HG03558 (cell line): Measurements from ENCODE around the gene CIAPIN1.
"Not testable (repeated sequence)": the region's sequence is repeated elsewhere in the genome, so short reads cannot be mapped to it uniquely, and the experiment has no call there.

ENCODE experiments used
- ATAC-seq: cut with Tn5 transposase; IDR thresholded peaks from one replicate; pipeline ENCODE4 v1.9.1; 2021; ENCODE audit warnings: moderate number of reproducible peaks; ENCODE audit not compliant: unreplicated experiment; ENCODE audit errors: extremely low read depth

Gene CIAPIN1

DNA sequence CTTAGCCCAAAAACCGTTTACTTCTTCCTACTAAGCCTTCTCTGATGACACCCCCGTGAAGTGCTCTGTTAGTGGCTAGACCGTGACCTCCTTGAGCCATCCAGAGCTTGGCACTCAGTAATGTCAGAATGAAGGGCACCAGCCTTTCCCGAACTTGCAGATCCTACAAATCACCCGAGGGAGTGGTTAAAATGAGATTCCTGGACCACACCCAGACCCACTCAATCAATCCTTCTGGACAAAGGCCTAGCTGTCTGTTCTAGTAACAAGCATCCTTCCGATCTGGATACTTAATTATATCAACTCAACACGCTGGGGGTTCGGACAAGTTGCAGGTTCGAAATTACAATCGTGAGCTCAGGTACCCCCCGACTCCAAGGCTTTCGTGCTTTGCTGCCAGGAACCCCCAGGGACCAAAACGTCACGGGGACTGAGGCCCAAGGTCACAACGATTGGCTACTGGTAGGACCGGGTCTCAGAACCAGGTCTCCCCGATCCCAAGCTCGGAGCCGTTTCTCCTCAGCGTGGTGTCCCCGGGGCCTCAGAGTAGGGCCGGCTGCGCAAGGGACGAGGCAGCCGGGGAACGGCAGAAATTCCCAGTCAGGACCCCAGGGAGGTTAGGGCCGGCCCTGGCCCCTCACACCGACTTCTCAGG, 527 bp downstream of the CIAPIN1 start:
- ATAC-seq, result no peak

DNA sequence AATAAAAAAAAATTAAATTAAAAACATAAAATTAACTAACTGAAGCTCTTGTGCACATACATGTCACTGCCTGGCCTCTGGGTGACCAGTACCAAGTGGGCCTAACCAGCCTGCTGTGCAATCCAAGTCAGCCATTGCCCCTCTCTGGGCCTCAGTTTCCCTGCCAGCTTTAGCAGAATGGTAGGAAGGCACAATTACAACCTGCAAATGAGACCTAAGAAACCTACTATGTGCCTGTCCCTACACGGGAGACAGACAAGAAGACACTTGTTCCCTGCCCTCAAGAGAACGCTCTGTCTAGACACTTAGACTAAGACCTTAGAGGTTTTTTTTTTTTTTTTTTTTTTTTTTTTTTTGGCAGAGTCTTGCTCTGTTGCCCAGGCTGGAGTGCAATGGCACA, 1.7 kb downstream of the CIAPIN1 start:
- no peak for ATAC-seq

DNA sequence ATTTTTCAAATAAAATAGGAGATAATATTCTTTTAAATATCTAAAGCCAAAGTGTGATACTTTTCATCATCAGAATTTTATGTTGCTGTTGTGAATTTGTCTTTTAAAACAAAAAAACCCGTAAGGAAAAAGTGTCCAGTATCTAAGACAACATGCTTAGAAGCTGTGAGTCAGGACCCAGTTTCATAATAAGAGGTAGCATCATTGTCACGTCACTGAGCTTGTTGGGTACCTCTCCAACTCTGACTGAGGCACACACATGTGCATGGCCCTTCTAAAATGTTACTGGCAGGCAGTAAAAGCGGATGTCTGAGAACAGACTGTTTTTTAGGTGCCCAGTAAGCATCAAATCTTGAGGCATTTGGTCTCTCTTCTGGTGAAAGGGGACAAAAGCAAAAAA, 2.5 kb downstream of the CIAPIN1 start:
- ATAC-seq, result no peak

DNA sequence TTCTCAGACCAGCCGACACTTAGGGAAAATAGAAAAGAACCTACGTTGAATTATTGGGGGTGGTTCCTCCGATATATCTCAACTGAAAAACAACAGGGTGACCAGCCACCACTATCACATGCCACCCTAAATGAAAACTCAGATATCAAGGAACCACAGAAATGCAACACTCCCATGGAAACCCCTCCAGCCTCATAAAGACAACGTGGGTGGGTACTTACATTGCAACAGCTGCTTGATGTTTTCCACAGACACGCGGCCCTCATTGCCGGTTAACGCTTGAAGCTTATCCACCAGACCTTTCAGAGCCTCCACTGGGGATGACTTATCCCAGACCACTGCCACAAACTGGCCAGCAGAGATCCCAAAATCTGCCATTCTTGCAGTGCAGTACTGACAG, 6.6 kb downstream of the CIAPIN1 start:
- ATAC-seq, result not testable (repeated sequence)

DNA sequence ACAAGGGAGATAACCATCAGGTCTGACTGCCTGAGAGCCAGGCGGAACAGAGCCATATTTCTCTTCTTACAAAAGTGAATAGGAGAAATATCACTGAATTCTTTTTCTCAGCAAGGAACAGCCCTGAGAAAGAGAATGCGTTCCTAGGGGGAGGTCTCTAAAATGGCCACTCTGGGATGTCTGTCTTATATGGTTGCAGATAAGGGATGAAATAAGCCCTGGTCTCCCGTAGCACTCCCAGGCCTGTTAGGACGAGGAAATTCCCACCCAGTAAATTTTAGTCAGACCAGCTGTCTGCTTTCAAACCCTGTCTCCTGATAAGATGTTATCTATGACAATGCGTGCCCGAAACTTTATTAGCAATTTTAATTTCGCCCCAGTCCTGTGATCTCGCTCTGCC, 7.2 kb downstream of the CIAPIN1 start:
- ATAC-seq, result not testable (repeated sequence)

DNA sequence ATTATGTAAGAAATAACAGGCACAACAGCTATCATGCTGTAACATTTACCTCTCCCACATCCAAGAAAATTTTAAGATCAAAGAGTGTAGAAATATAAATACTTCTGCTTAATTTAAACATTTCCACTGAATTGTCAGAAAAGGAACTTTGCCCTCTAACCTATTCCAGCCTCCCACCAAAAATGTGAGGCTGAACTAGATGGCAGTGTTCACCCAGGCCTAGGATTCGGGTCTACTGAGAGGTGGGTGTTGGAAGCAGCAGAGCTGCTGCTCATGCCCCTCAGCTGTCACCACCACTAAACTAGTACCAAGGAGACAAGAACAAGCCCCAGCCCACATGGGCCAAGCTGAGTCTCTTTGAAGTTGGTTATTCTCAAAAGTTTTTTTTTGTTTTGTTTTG, 11.3 kb downstream of the CIAPIN1 start:
- ATAC-seq, result no peak

DNA sequence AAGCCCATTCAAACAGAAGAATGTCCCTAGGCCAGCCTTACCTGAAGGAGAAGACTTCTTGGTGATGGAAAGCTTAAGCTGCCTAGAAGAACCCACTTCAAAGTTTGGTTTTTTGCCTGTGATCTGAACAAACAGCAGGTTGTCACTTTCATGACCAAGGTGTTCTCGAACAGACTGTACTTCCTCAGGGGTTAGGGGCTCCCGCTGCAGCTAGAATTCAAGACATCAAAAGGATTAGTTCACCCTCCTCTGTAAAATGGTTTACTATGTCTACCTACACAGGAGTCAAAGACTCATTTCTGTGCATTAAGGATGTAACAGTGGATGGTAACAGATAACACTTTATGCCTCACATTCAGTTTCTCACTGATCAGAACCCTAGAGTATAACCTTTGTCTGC, 13.2 kb downstream of the CIAPIN1 start:
- ATAC-seq, result no peak

DNA sequence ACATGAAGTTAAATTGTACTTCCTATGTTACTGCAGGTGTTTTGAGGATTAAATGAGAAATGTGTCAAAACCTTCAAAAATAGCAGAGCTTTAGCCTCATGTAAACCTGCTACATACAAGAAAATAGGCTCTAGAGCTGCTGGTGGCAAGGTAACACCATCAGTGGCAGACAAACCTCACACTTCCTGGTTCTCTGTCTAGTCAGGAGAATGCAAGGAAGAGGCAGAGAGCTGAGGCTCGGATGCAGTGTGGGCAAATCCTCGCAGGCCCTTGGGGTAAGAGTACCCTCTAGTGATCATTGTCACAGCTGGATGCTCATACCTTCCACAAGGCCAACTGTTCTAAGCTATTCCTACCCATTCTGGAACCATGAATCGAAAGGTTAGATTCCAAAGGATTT, 14.2 kb downstream of the CIAPIN1 start:
- ATAC-seq, result no peak

DNA sequence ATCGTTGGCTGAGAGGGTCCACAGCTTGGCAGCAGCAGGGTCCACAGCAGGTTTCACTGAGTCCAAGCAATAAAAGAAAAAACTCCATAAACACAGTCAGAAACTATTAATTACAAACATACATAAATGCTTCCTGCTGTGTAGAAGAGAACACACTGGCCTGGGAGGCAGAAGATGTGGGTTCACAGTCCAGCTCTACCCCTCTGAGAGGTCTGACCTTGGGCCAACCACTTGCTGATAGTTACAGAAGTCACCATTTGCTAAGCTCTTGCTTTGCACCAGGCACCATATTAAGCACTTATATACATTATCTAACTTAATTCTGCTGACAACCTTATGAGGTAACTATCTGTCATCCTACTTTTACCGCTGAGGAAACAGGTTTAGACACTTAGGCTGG, 14.7 kb downstream of the CIAPIN1 start:
- no peak for ATAC-seq

DNA sequence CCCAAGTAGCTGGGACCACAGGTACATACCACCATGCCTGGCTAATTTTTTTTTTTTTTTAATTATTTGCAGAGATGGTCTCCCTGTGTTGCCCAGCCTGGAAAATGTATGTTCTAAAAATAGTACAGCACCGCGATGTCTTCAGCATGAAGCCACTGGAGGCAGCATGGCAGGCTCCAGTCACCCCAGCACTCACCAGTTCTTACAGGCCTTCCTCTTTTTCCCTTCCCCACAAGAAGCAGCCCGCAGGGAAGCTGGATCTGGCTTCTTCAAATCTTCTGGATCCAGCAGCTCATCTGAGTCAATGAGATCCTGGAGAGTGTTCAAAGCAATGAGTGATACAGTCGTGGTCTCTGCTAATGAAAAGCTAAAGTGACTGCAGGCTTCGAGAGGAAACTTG, 16.2 kb downstream of the CIAPIN1 start:
- ATAC-seq, result no peak

DNA sequence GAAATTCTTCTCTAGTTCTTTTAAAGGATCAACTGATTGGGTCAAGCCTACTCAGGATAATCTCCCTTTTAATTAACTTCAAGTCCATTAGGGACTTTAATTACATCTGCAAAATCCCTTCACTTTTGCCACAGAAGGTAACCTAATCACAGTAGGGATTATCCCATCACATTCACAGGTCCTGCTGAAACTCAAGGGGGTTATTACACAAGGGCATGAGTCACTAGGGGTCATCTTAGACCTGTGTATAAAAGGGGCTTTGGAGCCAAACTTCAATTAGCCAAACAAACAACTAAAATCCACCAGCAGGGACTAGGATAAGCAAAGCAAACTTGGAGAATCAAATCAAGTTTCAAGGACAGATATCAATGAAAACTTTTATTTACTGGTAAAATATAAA, 19.4 kb downstream of the CIAPIN1 start:
- no peak for ATAC-seq

DNA sequence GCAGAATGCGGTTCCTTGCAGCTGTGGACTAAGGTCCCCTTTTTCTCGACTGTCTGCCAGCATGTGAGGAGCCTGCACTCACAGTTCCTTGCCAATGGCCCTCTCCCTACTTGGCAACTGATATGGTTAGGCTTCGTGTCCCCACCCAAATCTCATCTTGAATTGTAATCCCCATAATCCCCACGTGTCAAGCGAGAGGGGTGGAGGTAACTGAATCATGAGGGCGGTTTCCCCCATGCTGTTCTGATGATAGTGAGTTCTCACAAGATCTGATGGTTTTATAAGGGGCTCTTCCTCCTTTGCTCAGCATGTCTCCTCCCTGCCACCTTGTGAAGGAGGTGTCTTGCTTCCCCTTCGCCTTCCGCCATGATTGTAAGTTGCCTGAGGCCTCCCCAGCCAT, 19.9 kb downstream of the CIAPIN1 start:
- no peak for ATAC-seq

DNA sequence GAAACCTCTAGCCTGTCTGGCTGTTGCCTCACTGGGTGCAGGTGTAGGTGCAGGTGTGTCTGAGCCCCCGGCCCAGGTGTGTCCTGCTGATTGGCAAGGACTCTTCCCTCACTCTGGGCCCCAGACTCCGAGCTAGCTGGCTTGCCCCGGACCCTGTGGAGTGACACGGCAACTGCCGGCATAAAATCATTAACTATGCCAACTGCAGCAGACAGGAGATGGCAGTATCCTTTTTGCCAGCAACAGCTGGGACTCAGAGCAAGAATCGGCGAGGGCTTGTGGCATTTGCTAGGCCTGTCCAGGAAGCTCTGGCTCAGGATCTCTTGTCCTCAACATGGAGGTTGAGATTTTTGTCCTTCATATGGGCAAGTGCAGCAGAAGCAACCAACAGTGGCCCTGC, 20.8 kb downstream of the CIAPIN1 start:
- no peak for ATAC-seq

DNA sequence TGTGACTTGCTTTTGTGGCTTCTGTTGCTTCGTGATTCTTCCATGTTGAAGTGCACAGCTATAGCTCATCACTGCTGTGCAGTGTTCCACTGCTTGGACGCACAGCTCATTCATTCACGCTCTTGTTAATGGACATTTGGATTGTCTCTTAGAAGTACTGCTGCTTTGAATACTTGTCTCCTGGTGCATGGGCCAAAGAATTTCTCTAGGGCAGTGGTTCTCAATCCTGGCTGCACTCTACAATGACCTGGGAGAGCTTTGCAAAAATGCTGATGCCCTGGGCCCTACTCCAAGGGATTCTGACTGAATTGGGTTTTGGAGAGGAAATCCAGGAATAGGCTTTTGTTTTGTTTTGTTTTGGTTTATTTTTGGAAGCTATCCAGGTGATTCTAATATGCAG, 22.6 kb downstream of the CIAPIN1 start:
- ATAC-seq, result no peak

DNA sequence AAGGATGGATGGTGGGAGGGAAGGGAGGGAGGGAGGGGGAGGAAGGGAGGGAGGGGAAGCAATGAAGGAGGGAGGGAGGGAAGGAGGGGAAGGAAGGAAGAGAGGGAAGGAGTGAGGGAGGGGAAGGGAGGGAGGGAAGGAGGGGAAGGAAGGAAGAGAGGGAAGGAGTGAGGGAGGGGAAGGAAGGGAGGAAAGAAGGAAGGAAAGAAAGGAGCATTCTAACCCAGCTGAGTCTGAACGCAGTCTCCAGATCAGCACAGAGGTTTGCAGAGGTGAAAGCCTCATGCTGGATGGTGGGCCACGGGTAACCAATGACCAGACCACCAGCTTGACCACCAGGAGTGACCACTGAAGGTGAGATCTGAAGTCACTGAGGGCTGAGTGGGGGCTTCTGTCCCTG, 24.0 kb downstream of the CIAPIN1 start:
- no peak for ATAC-seq

DNA sequence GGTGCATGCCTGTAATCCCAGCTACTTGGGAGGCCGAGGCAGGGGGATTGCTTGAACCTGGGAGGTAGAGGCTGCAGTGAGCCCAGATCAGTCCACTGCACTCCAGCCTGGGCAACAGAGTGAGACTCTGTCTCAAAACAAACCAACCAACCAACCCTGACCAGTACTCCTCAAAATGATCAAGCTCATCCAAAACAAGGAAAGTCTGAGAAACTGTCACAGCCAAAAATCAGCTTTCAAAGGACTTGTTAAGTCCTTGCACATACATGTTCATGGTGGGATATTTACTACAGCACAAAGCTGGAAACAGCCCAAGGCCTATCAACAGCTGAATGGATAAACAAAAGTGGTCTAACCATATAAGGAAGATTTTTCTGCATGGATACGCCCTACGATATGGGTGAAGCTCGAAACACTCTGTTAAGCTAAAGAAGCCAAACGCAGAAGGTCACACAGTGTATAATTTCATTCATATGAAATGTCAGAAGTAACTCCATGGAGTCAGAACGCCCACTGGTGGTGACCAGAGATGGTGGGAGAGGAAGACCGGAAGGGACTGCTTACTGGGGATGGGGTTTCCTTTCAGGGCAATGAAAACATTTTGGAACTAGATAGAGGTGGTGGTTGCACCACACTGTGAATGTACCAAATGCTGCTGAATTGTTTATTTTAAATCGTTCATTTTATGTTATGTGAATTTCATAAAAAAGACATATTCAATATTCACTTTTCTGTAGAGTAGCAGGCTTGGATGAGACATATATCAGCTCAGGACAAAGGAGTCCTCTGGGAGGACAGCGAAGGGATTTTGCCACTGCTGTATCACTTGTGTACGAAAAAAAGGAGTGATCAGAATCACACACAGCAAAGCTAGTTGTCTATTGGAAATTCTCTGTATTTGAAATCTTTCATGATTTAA, 24.9 kb downstream of the CIAPIN1 start:
- no peak for ATAC-seq

DNA sequence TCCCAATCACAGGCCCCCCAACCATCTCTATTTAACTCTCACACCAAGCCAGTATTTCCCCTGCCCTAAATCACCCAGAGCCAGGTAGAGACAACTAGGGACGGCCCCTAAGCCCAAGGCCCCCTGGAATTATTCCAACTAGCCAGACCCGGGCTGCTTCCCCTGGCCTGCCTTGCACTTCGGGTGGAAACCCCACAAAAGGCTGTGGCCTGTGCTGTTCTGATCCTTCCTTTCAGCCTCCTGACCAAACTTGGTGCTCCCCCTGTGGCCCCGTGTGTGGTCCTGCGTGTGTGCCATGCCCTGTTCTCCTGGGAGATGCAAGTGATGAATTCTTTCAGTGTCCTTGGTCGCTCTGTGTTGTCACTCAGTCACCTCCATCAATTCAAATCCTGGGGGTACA, 27.7 kb downstream of the CIAPIN1 start:
- ATAC-seq, result no peak

DNA sequence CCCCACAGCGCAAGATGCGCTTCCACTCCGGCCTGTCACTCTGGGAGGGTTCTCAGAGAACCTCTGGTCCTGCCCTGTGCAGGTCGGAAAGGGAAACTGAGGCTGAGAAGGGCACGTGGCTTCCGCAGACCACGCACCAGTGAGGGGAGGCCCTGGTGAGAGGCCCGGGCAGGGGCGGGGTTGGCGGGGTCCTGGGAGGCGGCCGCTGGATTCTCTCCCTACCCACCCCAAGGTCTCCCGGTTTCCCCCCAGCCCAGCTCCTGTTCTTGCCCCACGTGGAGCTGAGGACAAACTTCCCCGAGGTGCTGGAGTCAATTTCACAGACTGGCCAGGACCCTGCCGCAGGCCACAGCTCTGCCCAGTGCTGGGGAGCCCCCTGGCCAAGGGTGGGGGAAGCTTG, 31.1 kb downstream of the CIAPIN1 start:
- ATAC-seq, result no peak

DNA sequence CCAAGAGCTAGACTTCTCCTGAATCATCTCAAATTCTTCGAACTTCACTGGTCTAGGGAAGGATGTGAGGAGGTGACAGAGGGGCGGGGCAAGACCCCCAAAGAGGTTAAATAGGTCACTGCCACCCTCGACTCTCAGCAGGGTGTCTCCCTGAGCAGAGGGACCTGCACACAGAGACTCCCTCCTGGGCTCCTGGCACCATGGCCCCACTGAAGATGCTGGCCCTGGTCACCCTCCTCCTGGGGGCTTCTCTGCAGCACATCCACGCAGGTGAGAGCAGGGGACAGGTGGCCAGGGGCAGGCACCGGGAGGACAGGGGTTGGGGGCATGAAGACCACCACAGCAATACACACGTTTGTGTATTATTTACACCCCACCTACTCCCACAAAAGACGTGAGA, 33.5 kb downstream of the CIAPIN1 start:
- ATAC-seq, result no peak

DNA sequence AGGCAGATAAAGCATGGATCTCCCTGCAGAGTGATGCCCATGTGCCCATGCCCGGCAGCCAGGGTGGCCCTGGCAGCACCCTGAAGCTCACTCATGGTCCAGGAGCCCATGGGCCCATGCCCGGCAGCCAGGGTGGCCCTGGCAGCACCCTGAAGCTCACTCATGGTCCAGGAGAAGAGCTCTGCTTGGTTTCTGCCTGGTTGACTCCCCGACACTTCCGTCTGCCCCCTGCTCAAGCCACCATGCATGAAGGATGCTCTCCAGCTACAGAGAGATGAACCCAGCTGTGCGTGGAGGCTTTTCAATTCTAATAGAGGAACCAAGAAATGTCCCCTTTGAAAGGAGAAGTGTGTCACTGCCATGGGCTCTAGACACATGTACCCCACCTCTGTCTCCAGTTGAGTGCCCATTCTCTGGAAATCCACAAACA, 33.9 kb downstream of the CIAPIN1 start:
- peak; percentile 46 for ATAC-seq

DNA sequence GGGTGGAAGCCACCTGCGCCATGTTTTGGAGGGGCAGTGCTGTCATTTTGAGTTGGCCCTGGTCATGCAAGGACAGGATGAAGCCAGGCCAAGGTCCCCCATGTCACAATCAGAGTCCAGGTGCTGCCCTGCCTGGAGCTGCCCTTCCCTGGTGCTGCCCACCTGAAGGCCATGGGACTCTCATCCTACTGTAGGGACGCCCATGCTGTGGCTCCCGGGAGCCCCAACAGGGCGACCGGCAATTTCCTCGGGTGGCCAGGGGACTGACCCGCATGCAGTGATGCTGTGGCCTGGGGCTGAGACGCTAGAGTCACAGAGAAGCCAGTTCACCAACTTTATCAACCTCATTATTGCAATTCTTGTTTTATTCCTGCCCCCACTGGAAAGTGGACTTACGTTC, 34.6 kb downstream of the CIAPIN1 start:
- ATAC-seq, result no peak
